CD4-positive, alpha-beta T cell treated with Interleukin-4 for 4 hours (primary cell): ENCODE results near the gene ATP8A1.
"Not testable (repeated sequence)": the region's sequence is repeated elsewhere in the genome, so short reads cannot be mapped to it uniquely, and the experiment has no call there.

Source experiments
- DNase-seq: peaks from one replicate; pipeline ENCODE4 v3.0.0-alpha.2; 2020

Gene ATP8A1

GRCh38 chr4:42492962-42493361, 163.9 kb downstream of the ATP8A1 start:
- no peak for DNase-seq

- DNase-seq, result no peak
Measured at GRCh38 chr4:42490015-42490414, 166.9 kb downstream of the ATP8A1 start.

- no peak for DNase-seq
Measured at GRCh38 chr4:42489095-42489494, 167.8 kb downstream of the ATP8A1 start.

- DNase-seq, result no peak
Measured at GRCh38 chr4:42488554-42488953, 168.4 kb downstream of the ATP8A1 start.

- DNase-seq, result no peak
Measured at GRCh38 chr4:42488114-42488513, 168.8 kb downstream of the ATP8A1 start.

- no peak for DNase-seq
Measured at GRCh38 chr4:42487230-42487629, 169.7 kb downstream of the ATP8A1 start.

GRCh38 chr4:42486156-42486555, 170.7 kb downstream of the ATP8A1 start:
- DNase-seq, result not testable (repeated sequence)

GRCh38 chr4:42484630-42485029, 172.3 kb downstream of the ATP8A1 start:
- DNase-seq, result no peak

- DNase-seq, result no peak
Measured at GRCh38 chr4:42483426-42484379, 173.2 kb downstream of the ATP8A1 start.

- DNase-seq, result no peak
Measured at GRCh38 chr4:42482516-42483327, 174.2 kb downstream of the ATP8A1 start.

- no peak for DNase-seq
Measured at GRCh38 chr4:42480717-42481116, 176.2 kb downstream of the ATP8A1 start.

GRCh38 chr4:42480281-42480680, 176.6 kb downstream of the ATP8A1 start:
- DNase-seq, result no peak

GRCh38 chr4:42478946-42479345, 178.0 kb downstream of the ATP8A1 start:
- DNase-seq, result no peak

GRCh38 chr4:42478509-42478908, 178.4 kb downstream of the ATP8A1 start:
- no peak for DNase-seq

- DNase-seq, result no peak
Measured at GRCh38 chr4:42474406-42474805, 182.5 kb downstream of the ATP8A1 start.

GRCh38 chr4:42473071-42473684, 183.7 kb downstream of the ATP8A1 start:
- no peak for DNase-seq

GRCh38 chr4:42471896-42472295, 185.0 kb downstream of the ATP8A1 start:
- DNase-seq, result no peak

GRCh38 chr4:42470023-42470422, 186.9 kb downstream of the ATP8A1 start:
- no peak for DNase-seq

- not testable (repeated sequence) for DNase-seq
Measured at GRCh38 chr4:42467777-42468176, 189.1 kb downstream of the ATP8A1 start.

GRCh38 chr4:42466273-42466844, 190.5 kb downstream of the ATP8A1 start:
- DNase-seq, result no peak

GRCh38 chr4:42464550-42465094, 192.3 kb downstream of the ATP8A1 start:
- no peak for DNase-seq

- DNase-seq, result not testable (repeated sequence)
Measured at GRCh38 chr4:42461216-42461615, 195.7 kb downstream of the ATP8A1 start.

GRCh38 chr4:42460043-42460442, 196.9 kb downstream of the ATP8A1 start:
- DNase-seq, result no peak
